ENCODE data around the gene MAPT.

Gene MAPT

DNA sequence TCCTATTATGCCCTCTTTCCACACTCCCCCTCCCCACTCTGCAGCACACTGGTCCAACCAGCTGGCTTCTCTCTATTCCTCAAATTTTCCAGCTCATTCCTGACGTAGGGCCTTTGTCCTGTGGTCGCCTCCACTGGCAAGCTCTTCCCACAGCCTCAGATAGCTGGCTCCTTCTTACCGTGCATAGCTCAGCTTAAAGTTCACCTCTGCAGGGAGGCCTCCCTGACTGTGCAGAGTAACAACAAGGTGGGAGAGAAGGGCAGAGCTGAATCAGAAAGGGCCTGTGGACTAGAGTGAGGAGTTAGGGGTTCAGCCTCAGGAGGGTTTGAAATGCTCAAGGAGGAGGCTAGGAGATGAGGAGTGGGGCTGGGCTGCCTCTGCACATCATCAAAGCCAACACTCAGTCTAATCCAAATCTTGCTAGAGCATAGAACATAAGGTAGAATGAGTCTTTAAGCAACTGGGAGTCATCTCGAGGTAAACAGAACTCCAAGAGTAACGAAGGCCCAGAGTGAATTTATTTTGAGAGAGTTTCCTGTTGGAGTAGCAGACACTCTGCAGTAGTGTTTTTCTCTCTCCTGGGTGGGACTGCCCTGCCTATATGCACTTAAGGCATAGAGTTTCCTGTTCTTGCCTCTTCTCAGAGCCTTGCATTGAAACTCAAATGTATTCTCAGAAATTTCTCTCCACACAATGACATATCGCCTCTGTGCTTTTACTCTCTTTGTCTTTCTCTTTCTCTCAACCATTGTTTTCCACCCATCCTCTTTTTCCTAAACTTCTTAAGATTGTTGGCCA lies 30.3 kb upstream of the MAPT start:
- H3K27ac ChIP-seq, result no peak overlapping the region
- TF ChIP-seq ZFX (IDR thresholded peaks at IDR 0.05), result no peak
- TF ChIP-seq, protein P1, sequence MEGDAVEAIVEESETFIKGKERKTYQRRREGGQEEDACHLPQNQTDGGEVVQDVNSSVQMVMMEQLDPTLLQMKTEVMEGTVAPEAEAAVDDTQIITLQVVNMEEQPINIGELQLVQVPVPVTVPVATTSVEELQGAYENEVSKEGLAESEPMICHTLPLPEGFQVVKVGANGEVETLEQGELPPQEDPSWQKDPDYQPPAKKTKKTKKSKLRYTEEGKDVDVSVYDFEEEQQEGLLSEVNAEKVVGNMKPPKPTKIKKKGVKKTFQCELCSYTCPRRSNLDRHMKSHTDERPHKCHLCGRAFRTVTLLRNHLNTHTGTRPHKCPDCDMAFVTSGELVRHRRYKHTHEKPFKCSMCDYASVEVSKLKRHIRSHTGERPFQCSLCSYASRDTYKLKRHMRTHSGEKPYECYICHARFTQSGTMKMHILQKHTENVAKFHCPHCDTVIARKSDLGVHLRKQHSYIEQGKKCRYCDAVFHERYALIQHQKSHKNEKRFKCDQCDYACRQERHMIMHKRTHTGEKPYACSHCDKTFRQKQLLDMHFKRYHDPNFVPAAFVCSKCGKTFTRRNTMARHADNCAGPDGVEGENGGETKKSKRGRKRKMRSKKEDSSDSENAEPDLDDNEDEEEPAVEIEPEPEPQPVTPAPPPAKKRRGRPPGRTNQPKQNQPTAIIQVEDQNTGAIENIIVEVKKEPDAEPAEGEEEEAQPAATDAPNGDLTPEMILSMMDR (conservative IDR thresholded peaks at IDR 0.05), result no peak

DNA sequence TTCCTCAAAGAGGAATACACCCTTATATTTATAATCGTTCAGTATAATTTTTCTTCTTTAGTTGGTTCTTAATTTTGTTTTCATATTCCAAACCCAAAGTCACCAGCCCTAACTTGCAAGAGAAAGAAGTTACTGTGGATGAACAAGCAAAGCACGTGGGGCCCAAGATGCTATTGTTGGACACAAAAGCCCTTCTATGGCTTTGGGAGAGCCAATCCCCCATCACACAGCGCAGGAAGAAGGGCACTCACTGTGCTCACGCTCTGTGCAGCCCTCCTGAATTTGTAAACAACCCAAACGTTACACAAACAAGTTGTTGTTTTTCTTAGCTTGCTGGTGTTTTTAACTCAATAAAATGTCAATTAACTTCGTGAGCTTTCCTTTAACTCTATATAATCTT lies 27.2 kb upstream of the MAPT start:
- TF ChIP-seq ZFX (IDR thresholded peaks at IDR 0.05), result no peak
- TF ChIP-seq, protein P1 (conservative IDR thresholded peaks at IDR 0.05), result no peak

DNA sequence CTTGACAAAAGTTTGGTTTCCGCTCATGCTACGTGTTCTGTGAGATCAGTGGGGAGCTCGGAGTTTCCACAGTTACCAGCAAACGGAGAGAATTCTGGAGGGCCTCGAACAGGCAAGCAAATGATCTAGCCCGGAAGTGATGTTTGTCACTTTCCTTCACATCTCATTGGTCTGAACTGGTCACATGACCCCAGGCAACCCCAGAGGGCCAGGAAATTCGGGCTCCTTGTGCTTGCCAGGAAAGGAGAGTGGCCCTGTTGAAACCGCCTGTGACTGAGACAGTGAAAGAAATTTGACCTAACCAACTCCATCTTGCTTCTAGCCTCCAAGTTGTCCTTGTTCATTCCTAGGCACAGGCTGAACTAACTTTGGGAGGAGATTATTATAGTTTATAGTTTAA lies 26.7 kb upstream of the MAPT start:
- H3K27ac ChIP-seq, result no peak overlapping the region
- TF ChIP-seq, protein P1 (conservative IDR thresholded peaks at IDR 0.05), result no peak
- no peak for TF ChIP-seq ZFX (IDR thresholded peaks at IDR 0.05)

More for the DNA sequence above, 27.2 kb upstream of the MAPT start:
- no peak overlapping the region for H3K27ac ChIP-seq

DNA sequence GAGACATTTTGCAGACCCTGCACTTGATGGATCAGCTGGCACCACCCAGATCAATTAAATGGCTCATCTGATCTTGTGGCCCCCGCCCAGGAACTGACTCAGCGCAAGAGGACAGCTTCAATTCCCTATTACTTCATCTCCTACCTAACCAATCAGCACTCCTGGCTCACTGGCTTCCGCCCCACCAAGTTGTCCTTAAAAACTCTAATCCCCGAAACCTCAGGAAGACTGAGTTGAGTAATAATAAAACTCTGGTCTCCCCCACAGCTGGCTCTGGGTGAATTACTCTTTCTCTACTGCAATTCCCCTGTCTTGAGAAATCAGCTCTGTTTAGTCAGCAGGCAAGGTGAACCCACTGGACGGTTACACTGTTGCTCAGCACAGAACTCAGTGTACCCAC lies 26.1 kb upstream of the MAPT start:
- TF ChIP-seq, protein P1 (conservative IDR thresholded peaks at IDR 0.05), result no peak
- no peak overlapping the region for H3K27ac ChIP-seq

DNA sequence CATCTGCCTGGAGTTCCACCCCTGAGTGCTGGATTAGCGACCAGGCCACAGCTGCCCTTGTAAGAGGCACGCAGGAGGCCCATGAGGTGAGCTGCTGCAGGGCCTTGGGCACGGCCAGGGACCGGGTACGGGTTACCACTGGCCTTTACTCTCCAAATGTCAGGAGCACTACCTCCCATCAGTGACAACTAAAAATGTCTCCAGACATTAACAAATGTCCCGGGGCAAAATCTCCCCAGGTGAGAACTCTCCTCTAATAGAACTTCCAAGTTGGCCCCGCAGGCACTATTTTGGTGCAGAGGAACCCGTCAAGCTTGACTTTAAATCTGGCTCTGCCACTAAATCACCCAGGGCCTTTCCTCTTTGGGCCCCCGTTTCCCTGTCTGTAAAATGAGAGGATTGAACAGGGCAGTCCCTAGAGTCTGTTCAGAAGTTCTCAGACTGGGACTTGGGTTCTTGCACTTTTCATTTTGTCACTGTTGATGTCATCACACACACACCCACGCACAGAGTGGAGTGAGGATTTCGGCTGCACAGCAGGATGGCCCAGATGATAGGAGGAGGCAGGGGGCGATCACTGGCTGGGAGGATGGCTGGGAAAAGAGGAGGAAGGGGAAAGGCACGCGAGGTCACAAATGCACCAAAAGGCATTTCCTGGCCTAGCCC lies 24.5 kb upstream of the MAPT start:
- H3K27ac ChIP-seq, result no peak overlapping the region
- TF ChIP-seq ZFX (IDR thresholded peaks at IDR 0.05), result no peak
- TF ChIP-seq, protein P1 (conservative IDR thresholded peaks at IDR 0.05), result no peak

DNA sequence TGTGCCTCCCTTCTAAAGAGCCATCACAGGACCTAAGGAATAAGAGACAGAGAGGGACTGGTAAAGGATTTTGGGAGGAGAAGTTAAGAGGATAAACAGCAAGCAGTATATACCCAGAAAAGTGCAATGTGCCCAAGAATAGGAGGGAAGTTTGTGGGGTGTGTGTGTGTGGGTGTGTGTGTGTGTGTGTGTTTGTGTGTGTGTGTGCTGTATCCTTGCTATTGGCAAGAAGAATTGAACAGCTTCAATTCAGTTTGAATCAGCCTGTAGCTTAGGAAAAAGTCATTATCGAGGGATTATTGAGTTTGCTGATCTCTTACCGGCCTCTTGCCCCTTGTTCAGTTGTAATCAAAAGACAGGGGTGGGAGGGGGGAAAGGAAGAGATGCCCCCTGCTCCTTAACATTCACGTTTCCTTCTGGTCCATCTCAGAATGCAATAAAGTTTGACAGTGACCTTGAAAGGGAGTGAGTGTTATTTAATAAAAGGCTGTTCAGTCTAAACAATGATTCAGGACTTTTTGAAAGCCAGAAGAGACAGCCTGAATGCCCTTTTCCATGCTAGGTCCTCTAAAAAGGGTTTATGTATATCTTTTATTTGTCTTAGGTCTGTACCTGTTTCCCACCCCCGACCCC lies 23.9 kb upstream of the MAPT start:
- TF ChIP-seq, protein P1 (conservative IDR thresholded peaks at IDR 0.05), result no peak
- TF ChIP-seq ZFX (IDR thresholded peaks at IDR 0.05), result no peak
- H3K27ac ChIP-seq, result no peak overlapping the region

DNA sequence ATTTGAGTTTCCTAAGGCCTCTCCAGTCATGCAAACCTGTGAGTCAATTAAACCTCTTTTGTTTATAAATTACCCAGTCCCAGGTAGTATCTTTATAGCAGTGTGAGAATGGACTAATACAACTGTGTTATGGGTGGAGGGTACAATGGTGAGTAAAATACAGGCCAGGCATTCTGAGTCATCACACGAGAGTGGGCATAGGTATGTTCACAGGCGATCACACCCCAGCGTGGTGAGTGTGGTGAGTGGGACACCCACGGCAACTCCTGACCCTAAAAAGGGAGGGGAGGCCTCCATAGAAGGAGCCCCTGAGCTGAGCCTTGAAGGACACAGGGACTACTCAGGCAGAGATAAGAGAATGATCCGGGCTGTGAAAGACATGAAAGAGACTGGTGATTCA lies 22.6 kb upstream of the MAPT start:
- no peak overlapping the region for H3K27ac ChIP-seq
- no peak for TF ChIP-seq ZFX (IDR thresholded peaks at IDR 0.05)
- TF ChIP-seq, protein P1 (conservative IDR thresholded peaks at IDR 0.05), result no peak
